SK-N-SH (cell line): Measurements from ENCODE around the gene TMEM140.

Experiments
- EP300 ChIP-seq, 2 experiments: IDR thresholded peaks; 2 replicates each; pipeline versions ENCODE4 v1.4.0 to v1.6.1; 2012; ENCODE audit warnings: borderline replicate concordance in 1 of 2, low read depth in 1 of 2, low read length in 1 of 2
- FOXM1 ChIP-seq: IDR thresholded peaks from 2 replicates; pipeline ENCODE4 v1.4.0; 2012; ENCODE audit warnings: low read depth, mild to moderate bottlenecking
- GABPA ChIP-seq: IDR thresholded peaks from 2 replicates; pipeline ENCODE4 v1.4.0; 2012; ENCODE audit warnings: low read depth, mild to moderate bottlenecking
- MXI1 ChIP-seq: IDR thresholded peaks from 2 replicates; pipeline ENCODE4 v1.6.1; 2012; ENCODE audit warnings: mild to moderate bottlenecking, low read depth, low read length, improper control_type of control experiment
- POLR2AphosphoS5 ChIP-seq: IDR thresholded peaks from 2 replicates; pipeline ENCODE4 v1.6.1; 2012; ENCODE audit warnings: low read depth, low read length
- RCOR1 ChIP-seq: fragments of 150-350 bp; IDR thresholded peaks from 2 replicates; pipeline ENCODE4 v1.6.1; 2017; ENCODE audit warnings: antibody characterized with exemption, low read length
- SIN3A ChIP-seq: IDR thresholded peaks from 2 replicates; pipeline ENCODE4 v1.6.1; 2012; ENCODE audit warnings: low read depth, mild to moderate bottlenecking, low read length, moderate library complexity, borderline replicate concordance
- SMC3 ChIP-seq: IDR thresholded peaks from 2 replicates; pipeline ENCODE4 v1.6.1; 2012; ENCODE audit warnings: low read depth, low read length, improper control_type of control experiment
- TAF1 ChIP-seq: IDR thresholded peaks from 2 replicates; pipeline ENCODE4 v1.6.1; 2012; ENCODE audit warnings: low read depth, mild to moderate bottlenecking, low read length, moderate library complexity, borderline replicate concordance
- TF ChIP-seq, protein P1 (sequence below): fragments of 200-600 bp; sonication (generic); IDR thresholded peaks from 2 replicates; pipeline ENCODE4 v1.6.1; 2017; ENCODE audit warnings: antibody characterized with exemption, mild to moderate bottlenecking, moderate library complexity
- TF ChIP-seq, protein P2 (sequence below): fragments of 150-350 bp; IDR thresholded peaks from 2 replicates; pipeline ENCODE4 v1.6.1; 2016; ENCODE audit warnings: mild to moderate bottlenecking, low read depth, low read length

DNA sequence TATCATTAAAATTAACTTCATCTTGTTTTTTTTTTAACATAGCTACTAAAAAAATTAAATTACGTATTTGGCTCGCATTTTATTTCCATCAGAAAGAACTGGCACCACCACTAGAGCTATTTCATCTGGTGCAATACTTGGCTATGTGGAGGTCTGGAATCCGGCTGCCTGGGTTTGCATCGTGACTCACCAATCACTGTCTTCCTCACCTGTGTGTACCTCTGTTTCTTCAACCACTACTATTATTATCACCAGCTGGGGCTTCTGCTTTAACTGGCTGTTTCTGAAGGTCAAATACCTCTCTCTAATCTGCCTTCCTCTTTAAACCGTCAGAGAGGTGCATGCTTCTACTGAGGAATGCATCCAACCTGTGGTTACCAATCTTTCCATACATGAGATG is 57.0 kb downstream of the TMEM140 start:
- TF ChIP-seq MXI1 (no peak), SIN3A (no peak), RCOR1 (no peak), POLR2AphosphoS5 (no peak), SMC3 (no peak), GABPA (no peak), TAF1 (no peak), EP300 (IDR thresholded peaks at IDR 0.05; ENCODE audit: borderline replicate concordance in 1 of 2, low read depth in 1 of 2, low read length in 1 of 2) (no peak), FOXM1 (no peak)
- TF ChIP-seq, protein P1, sequence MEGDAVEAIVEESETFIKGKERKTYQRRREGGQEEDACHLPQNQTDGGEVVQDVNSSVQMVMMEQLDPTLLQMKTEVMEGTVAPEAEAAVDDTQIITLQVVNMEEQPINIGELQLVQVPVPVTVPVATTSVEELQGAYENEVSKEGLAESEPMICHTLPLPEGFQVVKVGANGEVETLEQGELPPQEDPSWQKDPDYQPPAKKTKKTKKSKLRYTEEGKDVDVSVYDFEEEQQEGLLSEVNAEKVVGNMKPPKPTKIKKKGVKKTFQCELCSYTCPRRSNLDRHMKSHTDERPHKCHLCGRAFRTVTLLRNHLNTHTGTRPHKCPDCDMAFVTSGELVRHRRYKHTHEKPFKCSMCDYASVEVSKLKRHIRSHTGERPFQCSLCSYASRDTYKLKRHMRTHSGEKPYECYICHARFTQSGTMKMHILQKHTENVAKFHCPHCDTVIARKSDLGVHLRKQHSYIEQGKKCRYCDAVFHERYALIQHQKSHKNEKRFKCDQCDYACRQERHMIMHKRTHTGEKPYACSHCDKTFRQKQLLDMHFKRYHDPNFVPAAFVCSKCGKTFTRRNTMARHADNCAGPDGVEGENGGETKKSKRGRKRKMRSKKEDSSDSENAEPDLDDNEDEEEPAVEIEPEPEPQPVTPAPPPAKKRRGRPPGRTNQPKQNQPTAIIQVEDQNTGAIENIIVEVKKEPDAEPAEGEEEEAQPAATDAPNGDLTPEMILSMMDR = no peak
- TF ChIP-seq, protein P2, sequence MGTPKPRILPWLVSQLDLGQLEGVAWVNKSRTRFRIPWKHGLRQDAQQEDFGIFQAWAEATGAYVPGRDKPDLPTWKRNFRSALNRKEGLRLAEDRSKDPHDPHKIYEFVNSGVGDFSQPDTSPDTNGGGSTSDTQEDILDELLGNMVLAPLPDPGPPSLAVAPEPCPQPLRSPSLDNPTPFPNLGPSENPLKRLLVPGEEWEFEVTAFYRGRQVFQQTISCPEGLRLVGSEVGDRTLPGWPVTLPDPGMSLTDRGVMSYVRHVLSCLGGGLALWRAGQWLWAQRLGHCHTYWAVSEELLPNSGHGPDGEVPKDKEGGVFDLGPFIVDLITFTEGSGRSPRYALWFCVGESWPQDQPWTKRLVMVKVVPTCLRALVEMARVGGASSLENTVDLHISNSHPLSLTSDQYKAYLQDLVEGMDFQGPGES = no peak
